ENCODE data around the gene SLAMF8. TPM values are rescaled to one million over a fixed set of nuclear protein-coding genes. Genes with fewer than 3 reads are reported as not detected.

The SLAMF8 gene
- polyA plus RNA-seq, 1 donor from 2014 or later: not detected

- no peak overlapping the region for H3K4me2 ChIP-seq (ENCODE audit: low read length)
- no peaks in the 10 kb centered on the region for H3K36me3 ChIP-seq (ENCODE audit: insufficient read depth, low read length)
- no peak overlapping the region for H3K9ac ChIP-seq (ENCODE audit: low read length)
- no peak overlapping the region for H2AFZ ChIP-seq (ENCODE audit: low read depth, low read length)
- no peaks in the 10 kb centered on the region for H3K27me3 ChIP-seq (ENCODE audit: insufficient read depth, low read depth, low read length)
- no peak overlapping the region for H3K27ac ChIP-seq (ENCODE audit: low read length)
- no peaks in the 10 kb centered on the region for H4K20me1 ChIP-seq (ENCODE audit: insufficient read depth)
- H3K9me3 ChIP-seq (ENCODE audit: low read length): no peaks in the 10 kb centered on the region
- H3K79me2 ChIP-seq (replicated peaks; ENCODE audit: insufficient read depth, low read length): no peaks in the 10 kb centered on the region
- TF ChIP-seq MXI1 (conservative IDR thresholded peaks at IDR 0.05; ENCODE audit: poor library complexity, severe bottlenecking) (no peak), RAD21 (conservative IDR thresholded peaks at IDR 0.05) (no peak), POLR2AphosphoS5 (IDR thresholded peaks at IDR 0.05) (no peak), EZH2 (IDR thresholded peaks at IDR 0.05; ENCODE audit: borderline replicate concordance, insufficient read depth, low read length, poor library complexity, severe bottlenecking) (no peak), CTCF (IDR thresholded peaks at IDR 0.05; ENCODE audit: poor library complexity, severe bottlenecking) (no peak), EP300 (conservative IDR thresholded peaks at IDR 0.05; ENCODE audit: poor library complexity, severe bottlenecking) (no peak), SMC3 (conservative IDR thresholded peaks at IDR 0.05; ENCODE audit: poor library complexity) (no peak), TAF1 (IDR thresholded peaks at IDR 0.05; ENCODE audit: low read depth) (no peak), REST (IDR thresholded peaks at IDR 0.05; ENCODE audit: borderline replicate concordance) (no peak)
- H3K4me3 ChIP-seq (ENCODE audit: low read length): no peak overlapping the region
- H3K9me2 ChIP-seq (ENCODE audit: insufficient read depth, low read length): no peaks in the 10 kb centered on the region
- no peaks in the 10 kb centered on the region for H3F3A ChIP-seq (ENCODE audit: insufficient read depth, low read length, poor library complexity, severe bottlenecking)
These were observed 57.6 kb downstream of the SLAMF8 start for GRCh38 chr1:159884296-159884695.

Small RNA genes lying within 50 kb of the gene (small RNA-seq; reads per million reads assigned to genes)
- gene RF00570: 0.10 to 0.16 (median 0.13) reads per million in 3 experiments

Other genes starting within 250 kb of the SLAMF8 start
- not detected in 2 replicates for gene APCS, start 239.0 kb upstream of the SLAMF8 start, polyA plus RNA-seq
- 0.58 and 0.98 TPM in 2 replicates for gene CRP, start 112.3 kb upstream of the SLAMF8 start, polyA plus RNA-seq
- gene DUSP23, start 45.9 kb upstream of the SLAMF8 start, polyA plus RNA-seq: 3.7 and 5.4 TPM in 2 replicates
- not detected in 2 replicates for gene FCRL6, start 24.5 kb upstream of the SLAMF8 start, polyA plus RNA-seq
- gene VSIG8, start 35.8 kb downstream of the SLAMF8 start, polyA plus RNA-seq: 0.37 TPM in 1 of 2 replicates, not detected in the other
- 0.12 TPM in 1 of 2 replicates, not detected in the other for gene CFAP45, start 73.3 kb downstream of the SLAMF8 start, polyA plus RNA-seq
- gene TAGLN2, start 98.6 kb downstream of the SLAMF8 start, polyA plus RNA-seq: 0.52 and 0.90 TPM in 2 replicates
- 10.7 and 11.8 TPM in 2 replicates for gene IGSF9, start 118.7 kb downstream of the SLAMF8 start, polyA plus RNA-seq
- gene SLAMF9, start 127.4 kb downstream of the SLAMF8 start, polyA plus RNA-seq: not detected in 2 replicates
- 3.4 and 3.8 TPM in 2 replicates for gene PIGM, start 205.1 kb downstream of the SLAMF8 start, polyA plus RNA-seq
- not detected in 2 replicates for gene KCNJ10, start 243.3 kb downstream of the SLAMF8 start, polyA plus RNA-seq

Measured in neural cell (in vitro differentiated cells).